GM13977 (cell line): ENCODE data around the gene PCDH18.

ENCODE experiments used
- DNase-seq: peaks from one replicate; pipeline ENCODE4 v3.0.0; 2012; ENCODE audit warnings: low spot score
- CTCF ChIP-seq: IDR thresholded peaks from 2 replicates; pipeline ENCODE4 v1.5.1; 2012; ENCODE audit warnings: mild to moderate bottlenecking, control low read depth; ENCODE audit not compliant: insufficient read depth; ENCODE audit errors: extremely low read depth, missing control alignments
- in situ Hi-C: fragments of 300-500 bp; cut with MboI; formaldehyde crosslinking; loops from one replicate; pipeline ENCODE4 v1.12.0; 2022; ENCODE audit warnings: low sequenced_read_pairs, low pct_unique_long_range_greater_than_20kb, mixed read lengths, inconsistent platforms; ENCODE audit not compliant: unreplicated experiment

The PCDH18 gene

GRCh38 chr4:137531986-137532868, at the start of gene PCDH18:
Gene PCDH18 (minus strand): TSS chr4:137532494. CDS start chr4:137532088, 406 bp downstream.
- in situ Hi-C loops: no loop called here
- no peak for DNase-seq

GRCh38 chr4:137576446-137576845, 44.2 kb upstream of the PCDH18 start:
- in situ Hi-C loops: no loop called here
- no peak for DNase-seq
- no peak for TF ChIP-seq CTCF

More at GRCh38 chr4:137531986-137532868, at the start of gene PCDH18:
- TF ChIP-seq CTCF: no peak

- DNase-seq: no peak
Observed at GRCh38 chr4:137572647-137573046, 40.4 kb upstream of the PCDH18 start.

GRCh38 chr4:137572163-137572562, 39.9 kb upstream of the PCDH18 start:
- DNase-seq: no peak
- no peak for TF ChIP-seq CTCF

More at GRCh38 chr4:137572647-137573046, 40.4 kb upstream of the PCDH18 start:
- TF ChIP-seq CTCF: no peak
- in situ Hi-C loops: no loop called here

GRCh38 chr4:137559801-137560200, 27.5 kb upstream of the PCDH18 start:
- TF ChIP-seq CTCF: no peak
- no peak for DNase-seq
- in situ Hi-C loops: no loop called here

More at GRCh38 chr4:137572163-137572562, 39.9 kb upstream of the PCDH18 start:
- in situ Hi-C loops: no loop called here

GRCh38 chr4:137558951-137559350, 26.7 kb upstream of the PCDH18 start:
- in situ Hi-C loops: no loop called here
- DNase-seq: no peak
- TF ChIP-seq CTCF: no peak
